Astrocyte (in vitro differentiated cells and primary cell): ENCODE measurements around the gene NUMA1. TPM values are rescaled to one million over a fixed set of nuclear protein-coding genes. Genes with fewer than 3 reads are reported as not detected.

Experiments
- DNase-seq: peaks from one replicate; pipeline ENCODE4 v3.0.0-alpha.2; 2010; ENCODE audit warnings: low read depth
- FAIRE-seq: peaks from 2 replicates; lab custom pipeline; 2011; peaks lifted over from hg19 to GRCh38; lab: Jason Lieb, UNC
- H2AFZ ChIP-seq: 2 replicates; pipeline ENCODE4 v1.6.0; 2012; ENCODE audit warnings: low read depth, low read length, inconsistent platforms
- H3K27ac ChIP-seq: 2 replicates; pipeline ENCODE4 v1.5.1; 2011; ENCODE audit warnings: low read depth, low read length, inconsistent platforms
- H3K27me3 ChIP-seq: 2 replicates; pipeline ENCODE4 v1.6.0; 2011; ENCODE audit warnings: low read length, inconsistent platforms; ENCODE audit not compliant: insufficient read depth
- H3K36me3 ChIP-seq: 2 replicates; pipeline ENCODE4 v1.5.1; 2011; ENCODE audit warnings: low read length, inconsistent platforms; ENCODE audit not compliant: insufficient read depth
- H3K4me1 ChIP-seq: 2 replicates; pipeline ENCODE4 v1.5.1; 2011; ENCODE audit warnings: low read length, inconsistent platforms; ENCODE audit not compliant: insufficient read depth
- H3K4me2 ChIP-seq: 2 replicates; pipeline ENCODE4 v1.6.0; 2012; ENCODE audit warnings: low read length, inconsistent platforms
- H3K4me3 ChIP-seq: 2 replicates; pipeline ENCODE4 v1.5.1; 2011; ENCODE audit warnings: low read depth, mild to moderate bottlenecking, low read length, inconsistent platforms; ENCODE audit not compliant: insufficient read depth
- H3K79me2 ChIP-seq: 2 replicates; pipeline ENCODE4 v1.6.0; 2012; ENCODE audit warnings: mild to moderate bottlenecking, low read length, inconsistent platforms; ENCODE audit not compliant: insufficient read depth
- H3K9ac ChIP-seq: 2 replicates; pipeline ENCODE4 v1.6.0; 2012; ENCODE audit warnings: mild to moderate bottlenecking, low read length, inconsistent platforms
- H3K9me3 ChIP-seq: 2 replicates; pipeline ENCODE4 v1.5.1; 2012; ENCODE audit warnings: low read depth, mild to moderate bottlenecking, low read length, inconsistent platforms; ENCODE audit not compliant: insufficient read depth
- H4K20me1 ChIP-seq: 2 replicates; pipeline ENCODE4 v1.6.0; 2012; ENCODE audit warnings: low read length, inconsistent platforms; ENCODE audit not compliant: insufficient read depth
- H3K27ac Mint-ChIP-seq: one replicate; pipeline ENCODE4 v1.8.0; 2021; ENCODE audit warnings: mild to moderate bottlenecking, mixed read lengths; ENCODE audit not compliant: unreplicated experiment
- H3K27me3 Mint-ChIP-seq: one replicate; pipeline ENCODE4 v1.8.0; 2021; ENCODE audit warnings: low read depth, mixed read lengths; ENCODE audit not compliant: unreplicated experiment
- H3K36me3 Mint-ChIP-seq: one replicate; pipeline ENCODE4 v1.8.0; 2021; ENCODE audit warnings: low read depth, mixed read lengths; ENCODE audit not compliant: unreplicated experiment
- H3K4me1 Mint-ChIP-seq: one replicate; pipeline ENCODE4 v1.8.0; 2021; ENCODE audit warnings: low read depth, mixed read lengths; ENCODE audit not compliant: unreplicated experiment
- H3K4me3 Mint-ChIP-seq: one replicate; pipeline ENCODE4 v1.8.0; 2021; ENCODE audit warnings: mild to moderate bottlenecking, moderate library complexity, mixed read lengths; ENCODE audit not compliant: unreplicated experiment
- H3K9me3 Mint-ChIP-seq: one replicate; pipeline ENCODE4 v1.8.0; 2021; ENCODE audit warnings: mild to moderate bottlenecking, mixed read lengths; ENCODE audit not compliant: unreplicated experiment
- CTCF ChIP-seq: IDR thresholded peaks from 2 replicates; pipeline ENCODE4 v1.5.1; 2011; ENCODE audit warnings: low read depth, mild to moderate bottlenecking, inconsistent platforms, low read length, moderate library complexity; ENCODE audit not compliant: insufficient read depth
- EZH2 ChIP-seq: IDR thresholded peaks from 2 replicates; pipeline ENCODE4 v1.6.1; 2012; ENCODE audit warnings: mild to moderate bottlenecking, low read length, inconsistent platforms; ENCODE audit not compliant: insufficient read depth
- total RNA-seq: library from RNA; stranded (reverse); gene quantifications from 2 replicates; pipeline ENCODE4 v1.2.1, GENCODE V29; 2021

NUMA1 gene
- total RNA-seq, 1 donor from 2014 or later = 111 TPM

- peak overlapping the region; percentile 95 for H3K27ac ChIP-seq
- Mint-ChIP-seq H3K27ac (no peak overlapping the region), H3K9me3 (no peaks in the 10 kb centered on the region), H3K4me3 (no peak overlapping the region), H3K36me3 (peaks cover 7% of the 10 kb centered on the region), H3K4me1 (peaks cover 15% of the 10 kb centered on the region), H3K27me3 (no peaks in the 10 kb centered on the region)
- peaks cover 44% of the 10 kb centered on the region for H3K4me1 ChIP-seq
- no peaks in the 10 kb centered on the region for H3K9me3 ChIP-seq
- H3K36me3 ChIP-seq = peaks cover 4% of the 10 kb centered on the region
- H3K9ac ChIP-seq = peak overlapping the region; percentile 95
- H2AFZ ChIP-seq = no peak overlapping the region
- peak overlapping the region; percentile 99 for H3K4me2 ChIP-seq
- peaks cover 52% of the 10 kb centered on the region for H4K20me1 ChIP-seq
- peak overlapping the region; percentile 81 for H3K4me3 ChIP-seq
- H3K79me2 ChIP-seq = peaks cover 91% of the 10 kb centered on the region
- DNase-seq (peak; percentile 24), FAIRE-seq (no peak)
- TF ChIP-seq EZH2 (no peak), CTCF (no peak)
- no peaks in the 10 kb centered on the region for H3K27me3 ChIP-seq
Measured at GRCh38 chr11:72039031-72039855, 41.1 kb downstream of the NUMA1 start.

- H3K9ac ChIP-seq = peak overlapping the region; percentile 95
- peak overlapping the region; percentile 81 for H3K4me3 ChIP-seq
- peak; percentile 58 for DNase-seq
- TF ChIP-seq CTCF (no peak), EZH2 (no peak)
- no peaks in the 10 kb centered on the region for H3K9me3 ChIP-seq
- peaks cover 9% of the 10 kb centered on the region for H3K36me3 ChIP-seq
- peaks cover 91% of the 10 kb centered on the region for H3K79me2 ChIP-seq
- peak overlapping the region; percentile 99 for H3K4me2 ChIP-seq
- Mint-ChIP-seq H3K9me3 (no peaks in the 10 kb centered on the region), H3K4me1 (peaks cover 15% of the 10 kb centered on the region), H3K27ac (peak overlapping the region; percentile 41), H3K36me3 (peaks cover 7% of the 10 kb centered on the region), H3K4me3 (no peak overlapping the region), H3K27me3 (no peaks in the 10 kb centered on the region)
- H3K27me3 ChIP-seq = no peaks in the 10 kb centered on the region
- no peak for FAIRE-seq
- peaks cover 44% of the 10 kb centered on the region for H3K4me1 ChIP-seq
- H4K20me1 ChIP-seq = peaks cover 58% of the 10 kb centered on the region
- peak overlapping the region; percentile 95 for H3K27ac ChIP-seq
- no peak overlapping the region for H2AFZ ChIP-seq
Measured at GRCh38 chr11:72038491-72038890, 41.9 kb downstream of the NUMA1 start.
